Immature natural killer cell (primary cell): ENCODE results near the gene NEDD4L. TPM values are rescaled to one million over a fixed set of nuclear protein-coding genes. Genes with fewer than 3 reads are reported as not detected.

Source experiments
- DNase-seq, 3 donors: peaks; one replicate each; pipeline ENCODE4 v3.0.0; 2022; ENCODE audit warnings: mixed read lengths in 1 of 3
- H3K27ac Mint-ChIP-seq, 6 donors: one replicate each; pipeline ENCODE4 v1.8.0; 2020; ENCODE audit warnings: mixed read lengths in 6 of 6, mild to moderate bottlenecking in 5 of 6, inconsistent platforms in 4 of 6, moderate library complexity in 3 of 6
- H3K27me3 Mint-ChIP-seq, 3 donors: one replicate each; pipeline ENCODE4 v1.8.0; 2020 to 2021; ENCODE audit warnings: low read depth in 3 of 3, mild to moderate bottlenecking in 3 of 3, mixed read lengths in 3 of 3, moderate library complexity in 3 of 3, inconsistent platforms in 1 of 3
- H3K36me3 Mint-ChIP-seq, 3 donors: one replicate each; pipeline ENCODE4 v1.8.0; 2020; ENCODE audit warnings: mixed read lengths in 3 of 3, inconsistent platforms in 2 of 3, mild to moderate bottlenecking in 2 of 3
- H3K4me1 Mint-ChIP-seq, 2 donors: one replicate each; pipeline ENCODE4 v1.8.0; 2020; ENCODE audit warnings: inconsistent platforms in 2 of 2, mild to moderate bottlenecking in 2 of 2, mixed read lengths in 2 of 2, moderate library complexity in 1 of 2
- H3K4me3 Mint-ChIP-seq, 5 donors: one replicate each; pipeline ENCODE4 v1.8.0; 2020; ENCODE audit warnings: mild to moderate bottlenecking in 5 of 5, mixed read lengths in 5 of 5, inconsistent platforms in 3 of 5, moderate library complexity in 3 of 5
- H3K9me3 Mint-ChIP-seq, 6 donors: one replicate each; pipeline ENCODE4 v1.8.0; 2020; ENCODE audit warnings: mild to moderate bottlenecking in 6 of 6, mixed read lengths in 6 of 6, inconsistent platforms in 4 of 6, moderate library complexity in 3 of 6
- polyA plus RNA-seq, 3 donors: library from polyadenylated mRNA; unstranded; fragments of 300-500 nt; fragmentation: Illumina TruSeq; gene quantifications; one replicate each; pipeline ENCODE4 v1.2.3, GENCODE V29; 2021

NEDD4L gene
- polyA plus RNA-seq, 3 donors from 2014 or later, result 0.62 to 2.2 (median 2.0) TPM

- Mint-ChIP-seq H3K9me3 (no peaks in the 10 kb centered on the region), H3K27me3 (peaks cover 0 to 2% (median 0%) of the 10 kb centered on the region in 3 donors), H3K4me1 (peaks cover 0 to 1% of the 10 kb centered on the region in 2 donors), H3K27ac (no peak overlapping the region), H3K36me3 (no peaks in the 10 kb centered on the region), H3K4me3 (no peak overlapping the region)
- no peak for DNase-seq
Measured at GRCh38 chr18:58314284-58314683, 270.3 kb downstream of the NEDD4L start.

- Mint-ChIP-seq H3K36me3 (no peaks in the 10 kb centered on the region), H3K4me3 (no peak overlapping the region), H3K4me1 (peaks cover 0 to 1% of the 10 kb centered on the region in 2 donors), H3K27me3 (peaks cover 0 to 3% (median 2%) of the 10 kb centered on the region in 3 donors), H3K9me3 (no peaks in the 10 kb centered on the region), H3K27ac (no peak overlapping the region)
- no peak for DNase-seq
Measured at GRCh38 chr18:58315041-58315440, 271.0 kb downstream of the NEDD4L start.

- Mint-ChIP-seq H3K36me3 (no peaks in the 10 kb centered on the region), H3K4me3 (no peak overlapping the region), H3K27ac (no peak overlapping the region), H3K27me3 (peaks cover 0 to 3% (median 2%) of the 10 kb centered on the region in 3 donors), H3K9me3 (no peaks in the 10 kb centered on the region), H3K4me1 (peaks cover 0 to under 1% of the 10 kb centered on the region in 2 donors)
- DNase-seq, result no peak
Measured at GRCh38 chr18:58315739-58316215, 271.8 kb downstream of the NEDD4L start.

GRCh38 chr18:58316396-58317342, 272.6 kb downstream of the NEDD4L start:
- Mint-ChIP-seq H3K9me3 (no peaks in the 10 kb centered on the region), H3K4me1 (no peaks in the 10 kb centered on the region), H3K36me3 (no peaks in the 10 kb centered on the region), H3K4me3 (no peak overlapping the region), H3K27me3 (peaks cover 2 to 4% (median 3%) of the 10 kb centered on the region in 3 donors), H3K27ac (no peak overlapping the region)
- DNase-seq, result no peak

GRCh38 chr18:58319719-58320118, 275.7 kb downstream of the NEDD4L start:
- Mint-ChIP-seq H3K4me3 (no peak overlapping the region), H3K36me3 (no peaks in the 10 kb centered on the region), H3K27ac (no peak overlapping the region), H3K4me1 (no peaks in the 10 kb centered on the region), H3K27me3 (peaks cover 2 to 4% (median 3%) of the 10 kb centered on the region in 3 donors), H3K9me3 (no peaks in the 10 kb centered on the region)
- DNase-seq, result no peak

- Mint-ChIP-seq H3K36me3 (no peaks in the 10 kb centered on the region), H3K9me3 (no peaks in the 10 kb centered on the region), H3K4me3 (no peak overlapping the region), H3K27ac (no peak overlapping the region), H3K27me3 (peaks cover 3 to 4% (median 4%) of the 10 kb centered on the region in 3 donors), H3K4me1 (no peaks in the 10 kb centered on the region)
- no peak for DNase-seq
Measured at GRCh38 chr18:58320907-58321561, 277.0 kb downstream of the NEDD4L start.

GRCh38 chr18:58321986-58322385, 278.0 kb downstream of the NEDD4L start:
- Mint-ChIP-seq H3K27me3 (peaks cover 3 to 4% (median 4%) of the 10 kb centered on the region in 3 donors), H3K36me3 (no peaks in the 10 kb centered on the region), H3K9me3 (no peaks in the 10 kb centered on the region), H3K4me3 (no peak overlapping the region), H3K4me1 (no peaks in the 10 kb centered on the region), H3K27ac (no peak overlapping the region)
- no peak for DNase-seq

- Mint-ChIP-seq H3K27me3 (peaks cover 3 to 4% (median 4%) of the 10 kb centered on the region in 3 donors), H3K27ac (no peak overlapping the region), H3K4me3 (no peak overlapping the region), H3K9me3 (no peaks in the 10 kb centered on the region), H3K4me1 (no peaks in the 10 kb centered on the region), H3K36me3 (no peaks in the 10 kb centered on the region)
- DNase-seq, result no peak
Measured at GRCh38 chr18:58322464-58322863, 278.4 kb downstream of the NEDD4L start.

GRCh38 chr18:58323866-58324762, 280.1 kb downstream of the NEDD4L start:
- Mint-ChIP-seq H3K4me3 (no peak overlapping the region), H3K4me1 (no peaks in the 10 kb centered on the region)

GRCh38 chr18:58324824-58325480, 280.9 kb downstream of the NEDD4L start:
- peaks cover 0 to 7% (median 0%) of the 10 kb centered on the region in 3 donors for H3K36me3 Mint-ChIP-seq
- no peaks in the 10 kb centered on the region for H3K9me3 Mint-ChIP-seq
- H3K27me3 Mint-ChIP-seq, result peaks cover 2 to 4% (median 3%) of the 10 kb centered on the region in 3 donors
- H3K4me3 Mint-ChIP-seq, result no peak overlapping the region
- no peak for DNase-seq
- no peak overlapping the region for H3K27ac Mint-ChIP-seq
- H3K4me1 Mint-ChIP-seq, result no peaks in the 10 kb centered on the region

More at GRCh38 chr18:58323866-58324762, 280.1 kb downstream of the NEDD4L start:
- Mint-ChIP-seq H3K9me3 (no peaks in the 10 kb centered on the region), H3K27ac (no peak overlapping the region), H3K27me3 (peaks cover 3 to 4% (median 4%) of the 10 kb centered on the region in 3 donors), H3K36me3 (peaks cover 0 to 5% (median 0%) of the 10 kb centered on the region in 3 donors)
- DNase-seq, result no peak

GRCh38 chr18:58325494-58325893, 281.5 kb downstream of the NEDD4L start:
- H3K4me1 Mint-ChIP-seq, result no peaks in the 10 kb centered on the region
- H3K9me3 Mint-ChIP-seq, result no peaks in the 10 kb centered on the region
- H3K36me3 Mint-ChIP-seq, result peaks cover 0 to 11% (median 0%) of the 10 kb centered on the region in 3 donors
- no peak for DNase-seq
- no peak overlapping the region for H3K4me3 Mint-ChIP-seq
- no peak overlapping the region for H3K27ac Mint-ChIP-seq
- peaks cover 2 to 4% (median 3%) of the 10 kb centered on the region in 3 donors for H3K27me3 Mint-ChIP-seq

GRCh38 chr18:58334061-58334460, 290.0 kb downstream of the NEDD4L start:
- Mint-ChIP-seq H3K36me3 (peaks cover 0 to 10% (median 0%) of the 10 kb centered on the region in 3 donors), H3K27ac (no peak overlapping the region)

GRCh38 chr18:58335223-58335622, 291.2 kb downstream of the NEDD4L start:
- H3K27me3 Mint-ChIP-seq, result peaks cover 0 to 2% (median 0%) of the 10 kb centered on the region in 3 donors
- no peaks in the 10 kb centered on the region for H3K4me1 Mint-ChIP-seq
- H3K9me3 Mint-ChIP-seq, result no peaks in the 10 kb centered on the region
- H3K4me3 Mint-ChIP-seq, result no peak overlapping the region
- no peak for DNase-seq
- H3K27ac Mint-ChIP-seq, result no peak overlapping the region
- H3K36me3 Mint-ChIP-seq, result peaks cover 0 to 5% (median 0%) of the 10 kb centered on the region in 3 donors

More at GRCh38 chr18:58334061-58334460, 290.0 kb downstream of the NEDD4L start:
- no peak overlapping the region for H3K4me3 Mint-ChIP-seq
- DNase-seq, result no peak
- peaks cover 0 to 2% (median 0%) of the 10 kb centered on the region in 3 donors for H3K27me3 Mint-ChIP-seq
- H3K4me1 Mint-ChIP-seq, result no peaks in the 10 kb centered on the region
- H3K9me3 Mint-ChIP-seq, result no peaks in the 10 kb centered on the region
